Panc1 (cell line): ENCODE data around the gene SRSF5. TPM values are rescaled to one million over a fixed set of nuclear protein-coding genes. Genes with fewer than 3 reads are reported as not detected.

Experiments
- ATAC-seq: fragments of 200-7000 bp; cut with Tn5 transposase; 2 replicates; pipeline ENCODE4 v1.9.1; 2020; ENCODE audit warnings: mild to moderate bottlenecking, moderate library complexity
- BruUV-seq: library from RNA; stranded (reverse); fragments of 400-500 nt; replicated peaks from 2 replicates; lab custom pipeline; 2021; lab: Mats Ljungman, UMichigan
- CTCF ChIA-PET: fragments of 300-600 bp; sonication (Branson Sonifier 250); formaldehyde crosslinking; loops from one replicate; lab custom pipeline; 2022; ENCODE audit warnings: antibody characterized with exemption; lab: Charles Lee
- POLR2A ChIA-PET: fragments of 300-600 bp; sonication (Branson Sonifier 250); formaldehyde crosslinking; loops from one replicate; lab custom pipeline; 2022; ENCODE audit warnings: antibody characterized with exemption; lab: Charles Lee
- DNase-seq: peaks from one replicate; pipeline ENCODE4 v3.0.0-alpha.2; 2010; ENCODE audit warnings: low read depth, low spot score
- H3K27ac ChIP-seq: 2 replicates; pipeline ENCODE4 v1.5.1; 2011; ENCODE audit warnings: mild to moderate bottlenecking, low read length, inconsistent platforms
- H3K27me3 ChIP-seq: fragments of 200-500 bp; sonication (Bioruptor generic); 2 replicates; pipeline ENCODE4 v1.6.0; 2014; ENCODE audit warnings: low read length, inconsistent platforms; ENCODE audit not compliant: control insufficient read depth, insufficient read depth
- H3K36me3 ChIP-seq: fragments of 200-500 bp; sonication (Bioruptor generic); 2 replicates; pipeline ENCODE4 v1.5.1; 2014; ENCODE audit warnings: inconsistent platforms, mild to moderate bottlenecking, low read length, moderate library complexity; ENCODE audit not compliant: control insufficient read depth, insufficient read depth
- H3K4me1 ChIP-seq: 2 replicates; pipeline ENCODE4 v1.5.1; 2011; ENCODE audit warnings: inconsistent platforms, mild to moderate bottlenecking, low read length, moderate library complexity; ENCODE audit not compliant: control insufficient read depth, insufficient read depth
- H3K4me3 ChIP-seq, 2 experiments: 2 replicates each; pipeline ENCODE4 v1.5.1; 2011 to 2012; ENCODE audit warnings: low read depth in 2 of 2, low read length in 2 of 2, mild to moderate bottlenecking in 2 of 2, inconsistent platforms in 1 of 2, moderate library complexity in 1 of 2
- H3K9me3 ChIP-seq: fragments of 200-500 bp; sonication (Bioruptor generic); 2 replicates; pipeline ENCODE4 v1.5.1; 2014; ENCODE audit warnings: low read depth, mild to moderate bottlenecking, inconsistent platforms, low read length, moderate library complexity; ENCODE audit not compliant: control insufficient read depth, insufficient read depth
- CTCF ChIP-seq: fragments of 450-650 bp; IDR thresholded peaks from 2 replicates; pipeline ENCODE4 v1.5.1; 2017; ENCODE audit warnings: mild to moderate bottlenecking
- POLR2AphosphoS5 ChIP-seq: IDR thresholded peaks from 2 replicates; pipeline ENCODE4 v1.6.1; 2012; ENCODE audit warnings: mild to moderate bottlenecking, low read depth, low read length, moderate library complexity
- SIN3A ChIP-seq: IDR thresholded peaks from 2 replicates; pipeline ENCODE4 v1.6.1; 2012; ENCODE audit warnings: low read depth, mild to moderate bottlenecking, low read length, moderate library complexity, borderline replicate concordance; ENCODE audit not compliant: insufficient read depth
- TCF7L2 ChIP-seq: IDR thresholded peaks from 2 replicates; pipeline ENCODE4 v1.6.1; 2011; ENCODE audit warnings: mild to moderate bottlenecking, low read depth, low read length, inconsistent platforms
- in situ Hi-C: cut with HindIII; loops from 2 replicates; pipeline ENCODE4 v1.10.0; 2016; ENCODE audit warnings: low sequenced_read_pairs, low pct_unique_long_range_greater_than_20kb
- intact Hi-C: fragments of 100-400 bp; cut with micrococcal nuclease; formaldehyde crosslinking; loops from one replicate; pipeline ENCODE4 v1.10.0; 2022; ENCODE audit not compliant: unreplicated experiment
- total RNA-seq: library from RNA; stranded (reverse); gene quantifications from one replicate; pipeline ENCODE4 v1.2.1, GENCODE V29; 2021; ENCODE audit not compliant: unreplicated experiment
- TF ChIP-seq, protein P1 (sequence below), 2 experiments: IDR thresholded peaks; 2 replicates each; pipeline ENCODE4 v1.6.1; 2011 to 2012; ENCODE audit warnings: low read depth in 2 of 2, control low read depth in 1 of 2, low read length in 1 of 2, mild to moderate bottlenecking in 1 of 2, moderate library complexity in 1 of 2; ENCODE audit not compliant: insufficient read depth in 1 of 2

The SRSF5 gene
- total RNA-seq, 1 experiment from 2014 or later, result 154 TPM

DNA sequence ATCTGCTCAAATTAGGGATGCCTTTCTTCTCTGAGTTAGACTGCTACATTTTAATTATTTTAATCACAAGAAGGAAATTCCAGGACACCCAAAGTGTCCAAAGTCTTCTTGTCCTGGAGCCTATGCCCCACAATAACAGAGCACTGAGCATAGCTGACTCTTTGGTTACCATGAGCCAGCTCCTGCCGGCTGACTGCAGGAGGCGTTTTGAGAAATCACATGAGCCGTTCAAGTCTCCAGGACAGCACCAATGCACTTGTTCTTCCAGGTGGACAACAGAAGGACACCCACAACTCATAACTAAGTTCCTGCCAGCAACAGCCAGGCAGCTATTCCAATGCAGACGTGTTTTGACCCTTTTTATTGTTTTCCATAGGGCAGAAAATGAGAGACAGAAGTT is 46.0 kb upstream of the SRSF5 start:
- Histone ChIP-seq H3K9me3 (no peaks in the 10 kb centered on the region), H3K4me1 (no peaks in the 10 kb centered on the region), H3K4me3 (no peak overlapping the region), H3K36me3 (no peaks in the 10 kb centered on the region), H3K27ac (no peak overlapping the region), H3K27me3 (no peaks in the 10 kb centered on the region)
- DNase-seq (no peak), ATAC-seq (no peak)
- intact Hi-C loops (no loop called here), in situ Hi-C loops (no loop called here)
- TF ChIP-seq SIN3A, result no peak
- no peak for TF ChIP-seq CTCF
- TF ChIP-seq TCF7L2, result no peak
- TF ChIP-seq, protein P1, sequence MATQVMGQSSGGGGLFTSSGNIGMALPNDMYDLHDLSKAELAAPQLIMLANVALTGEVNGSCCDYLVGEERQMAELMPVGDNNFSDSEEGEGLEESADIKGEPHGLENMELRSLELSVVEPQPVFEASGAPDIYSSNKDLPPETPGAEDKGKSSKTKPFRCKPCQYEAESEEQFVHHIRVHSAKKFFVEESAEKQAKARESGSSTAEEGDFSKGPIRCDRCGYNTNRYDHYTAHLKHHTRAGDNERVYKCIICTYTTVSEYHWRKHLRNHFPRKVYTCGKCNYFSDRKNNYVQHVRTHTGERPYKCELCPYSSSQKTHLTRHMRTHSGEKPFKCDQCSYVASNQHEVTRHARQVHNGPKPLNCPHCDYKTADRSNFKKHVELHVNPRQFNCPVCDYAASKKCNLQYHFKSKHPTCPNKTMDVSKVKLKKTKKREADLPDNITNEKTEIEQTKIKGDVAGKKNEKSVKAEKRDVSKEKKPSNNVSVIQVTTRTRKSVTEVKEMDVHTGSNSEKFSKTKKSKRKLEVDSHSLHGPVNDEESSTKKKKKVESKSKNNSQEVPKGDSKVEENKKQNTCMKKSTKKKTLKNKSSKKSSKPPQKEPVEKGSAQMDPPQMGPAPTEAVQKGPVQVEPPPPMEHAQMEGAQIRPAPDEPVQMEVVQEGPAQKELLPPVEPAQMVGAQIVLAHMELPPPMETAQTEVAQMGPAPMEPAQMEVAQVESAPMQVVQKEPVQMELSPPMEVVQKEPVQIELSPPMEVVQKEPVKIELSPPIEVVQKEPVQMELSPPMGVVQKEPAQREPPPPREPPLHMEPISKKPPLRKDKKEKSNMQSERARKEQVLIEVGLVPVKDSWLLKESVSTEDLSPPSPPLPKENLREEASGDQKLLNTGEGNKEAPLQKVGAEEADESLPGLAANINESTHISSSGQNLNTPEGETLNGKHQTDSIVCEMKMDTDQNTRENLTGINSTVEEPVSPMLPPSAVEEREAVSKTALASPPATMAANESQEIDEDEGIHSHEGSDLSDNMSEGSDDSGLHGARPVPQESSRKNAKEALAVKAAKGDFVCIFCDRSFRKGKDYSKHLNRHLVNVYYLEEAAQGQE (IDR thresholded peaks at IDR 0.05; ENCODE audit: insufficient read depth in 1 of 2, low read depth in 2 of 2, low read length in 1 of 2), result no peak
- no peak for TF ChIP-seq POLR2AphosphoS5
- no TSS peak for BruUV-seq
- CTCF ChIA-PET, result interaction anchor here (0.5 kb wide), 1 partner anchor 127 kb away, joined by 5 read pairs; no protein-coding TSS in a partner anchor
- POLR2A ChIA-PET, result no interaction called here

- intact Hi-C loops, result loop anchor here (1.0 kb wide), 1 partner anchor 142 kb away; no protein-coding TSS in a partner anchor
- DNase-seq (peak; percentile 28), ATAC-seq (peak; percentile 97)
- no peaks in the 10 kb centered on the region for H3K4me1 ChIP-seq
- H3K36me3 ChIP-seq, result no peaks in the 10 kb centered on the region
- POLR2A ChIA-PET, result no interaction called here
- TF ChIP-seq TCF7L2, result no peak
- TF ChIP-seq SIN3A, result no peak
- TF ChIP-seq, protein P1 (IDR thresholded peaks at IDR 0.05; ENCODE audit: insufficient read depth in 1 of 2, low read depth in 2 of 2, low read length in 1 of 2), result no peak
- TF ChIP-seq CTCF, result peak; percentile 94
- no peak overlapping the region for H3K27ac ChIP-seq
- no peaks in the 10 kb centered on the region for H3K9me3 ChIP-seq
- H3K4me3 ChIP-seq, result peak overlapping the region; percentile 35 to 46
- CTCF ChIA-PET, result interaction anchor here (1.0 to 1.8 kb wide), 2 partner anchors 142 to 145 kb away, joined by 3 to 4 read pairs; no protein-coding TSS in a partner anchor
- in situ Hi-C loops, result no loop called here
- BruUV-seq, result no TSS peak
- no peaks in the 10 kb centered on the region for H3K27me3 ChIP-seq
These were observed 40.0 kb upstream of the SRSF5 start for GRCh38 chr14:69726761-69727511.
